C4-2B (cell line): ENCODE measurements around the gene KIF6.

Source experiments
- ZFX ChIP-seq: fragments of 450-650 bp; IDR thresholded peaks from 2 replicates; pipeline ENCODE4 v1.6.1; 2017
- TF ChIP-seq, protein P1 (sequence below): fragments of 450-650 bp; conservative IDR thresholded peaks from 2 replicates; pipeline ENCODE4 v1.5.1; 2017; ENCODE audit warnings: mild to moderate bottlenecking

DNA sequence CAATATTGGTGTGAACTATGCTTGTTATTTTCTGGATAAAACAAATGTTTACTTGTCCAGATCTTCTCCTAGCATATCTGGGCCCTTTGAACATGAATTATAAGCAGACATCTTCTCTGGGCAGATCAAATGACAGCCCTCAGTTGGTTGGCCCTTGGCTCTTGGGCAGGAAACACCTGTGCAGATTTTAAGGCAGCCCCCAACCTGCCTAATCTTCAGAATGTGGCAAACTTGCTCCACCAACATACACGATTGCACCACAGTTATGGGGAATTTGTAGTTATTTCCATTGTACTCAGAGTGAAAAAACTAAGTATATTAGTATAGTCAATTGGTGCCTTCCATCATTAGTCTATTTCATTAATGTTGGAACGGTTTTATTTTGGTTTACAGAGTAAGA is 307.8 kb downstream of the KIF6 start:
- TF ChIP-seq, protein P1, sequence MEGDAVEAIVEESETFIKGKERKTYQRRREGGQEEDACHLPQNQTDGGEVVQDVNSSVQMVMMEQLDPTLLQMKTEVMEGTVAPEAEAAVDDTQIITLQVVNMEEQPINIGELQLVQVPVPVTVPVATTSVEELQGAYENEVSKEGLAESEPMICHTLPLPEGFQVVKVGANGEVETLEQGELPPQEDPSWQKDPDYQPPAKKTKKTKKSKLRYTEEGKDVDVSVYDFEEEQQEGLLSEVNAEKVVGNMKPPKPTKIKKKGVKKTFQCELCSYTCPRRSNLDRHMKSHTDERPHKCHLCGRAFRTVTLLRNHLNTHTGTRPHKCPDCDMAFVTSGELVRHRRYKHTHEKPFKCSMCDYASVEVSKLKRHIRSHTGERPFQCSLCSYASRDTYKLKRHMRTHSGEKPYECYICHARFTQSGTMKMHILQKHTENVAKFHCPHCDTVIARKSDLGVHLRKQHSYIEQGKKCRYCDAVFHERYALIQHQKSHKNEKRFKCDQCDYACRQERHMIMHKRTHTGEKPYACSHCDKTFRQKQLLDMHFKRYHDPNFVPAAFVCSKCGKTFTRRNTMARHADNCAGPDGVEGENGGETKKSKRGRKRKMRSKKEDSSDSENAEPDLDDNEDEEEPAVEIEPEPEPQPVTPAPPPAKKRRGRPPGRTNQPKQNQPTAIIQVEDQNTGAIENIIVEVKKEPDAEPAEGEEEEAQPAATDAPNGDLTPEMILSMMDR = no peak
- TF ChIP-seq ZFX = no peak
